Measurements from ENCODE around the gene TMEM250.

GRCh38 chr9:136077491-136077890, 41.2 kb downstream of the TMEM250 start:
- TF ChIP-seq CTCF (IDR thresholded peaks at IDR 0.05) (no peak), POLR2AphosphoS5 (IDR thresholded peaks at IDR 0.05) (no peak), EP300 (IDR thresholded peaks at IDR 0.05) (no peak), POLR2A (IDR thresholded peaks at IDR 0.05) (no peak)

Measured in gastroesophageal sphincter (tissue), 3 donors.